HUDEP-2 (cell line): ENCODE data around the gene RASL11B.
A peak's percentile ranks its signal among the peaks of the same experiment; 100 is the strongest.

Source experiments
- DNase-seq, 76 experiments: peaks; one replicate each; lab custom pipeline; 2025; ENCODE audit not compliant: unreplicated experiment in 76 of 76; lab: John Stamatoyannopoulos, UW

The RASL11B gene

DNA sequence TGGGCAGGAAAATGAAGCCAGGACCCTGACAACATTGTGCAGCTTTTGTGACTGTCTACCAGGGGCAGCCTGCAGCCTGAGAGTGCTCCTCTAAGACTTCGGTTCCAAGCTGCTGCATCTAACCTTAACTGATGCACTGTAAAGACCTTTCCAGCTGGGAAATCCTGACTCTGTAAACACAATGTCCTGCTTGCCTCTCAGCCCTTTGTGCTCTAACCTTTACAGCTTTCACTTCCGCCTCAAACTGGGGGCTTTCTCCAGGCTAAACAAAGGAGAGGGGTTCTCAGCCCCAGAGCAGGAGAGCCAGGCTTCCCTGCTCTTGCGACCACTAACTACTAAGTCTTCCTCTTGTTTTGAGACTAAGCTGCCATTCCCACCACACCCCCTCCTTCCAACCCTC lies 19.3 kb upstream of the RASL11B start:
- DNase-seq = no peak

DNA sequence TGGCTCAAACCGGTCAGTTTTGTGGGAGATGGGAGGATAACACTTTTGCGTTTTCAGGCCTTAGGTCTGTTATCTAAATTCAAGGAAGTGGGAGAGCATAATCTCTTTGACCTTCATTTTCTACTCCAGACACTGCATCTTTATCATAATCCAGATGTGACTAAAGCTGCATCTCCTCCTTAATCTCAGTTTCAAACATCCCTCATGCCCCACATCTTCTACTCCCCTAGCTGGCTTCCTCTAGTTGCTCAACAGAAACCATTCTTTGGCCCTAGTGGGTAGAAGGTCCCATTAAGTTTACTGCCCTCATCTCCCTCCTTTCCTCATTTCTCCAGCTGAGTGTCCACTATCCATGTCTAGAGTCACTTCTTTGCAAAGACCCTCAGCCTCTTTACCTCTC lies 18.8 kb upstream of the RASL11B start:
- no peak for DNase-seq

DNA sequence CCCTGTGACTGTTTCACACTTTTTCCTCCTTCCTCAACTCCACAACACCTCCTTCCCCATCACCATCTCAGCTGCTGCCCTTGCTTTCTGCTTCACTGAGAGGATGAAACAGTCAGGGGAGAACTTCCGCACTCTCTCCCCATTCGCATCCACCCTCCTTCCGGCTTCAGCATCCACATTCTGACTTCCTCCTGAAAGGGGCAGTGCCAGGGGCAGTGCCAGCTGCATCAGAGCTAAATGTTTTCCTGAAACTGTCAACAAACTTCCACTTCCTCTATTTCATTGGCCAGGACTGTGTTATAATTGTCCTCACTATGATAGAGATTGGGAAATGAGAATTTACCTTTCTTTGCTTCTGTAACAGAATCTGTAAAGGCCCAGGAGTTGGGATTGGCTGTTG lies 18.2 kb upstream of the RASL11B start:
- DNase-seq = no peak

- DNase-seq = no peak
Measured at GRCh38 chr4:52844596-52844995, 17.5 kb upstream of the RASL11B start.

- DNase-seq = no peak
Measured at GRCh38 chr4:52846502-52846901, 15.6 kb upstream of the RASL11B start.

- DNase-seq = no peak
Measured at GRCh38 chr4:52848254-52848653, 13.9 kb upstream of the RASL11B start.

DNA sequence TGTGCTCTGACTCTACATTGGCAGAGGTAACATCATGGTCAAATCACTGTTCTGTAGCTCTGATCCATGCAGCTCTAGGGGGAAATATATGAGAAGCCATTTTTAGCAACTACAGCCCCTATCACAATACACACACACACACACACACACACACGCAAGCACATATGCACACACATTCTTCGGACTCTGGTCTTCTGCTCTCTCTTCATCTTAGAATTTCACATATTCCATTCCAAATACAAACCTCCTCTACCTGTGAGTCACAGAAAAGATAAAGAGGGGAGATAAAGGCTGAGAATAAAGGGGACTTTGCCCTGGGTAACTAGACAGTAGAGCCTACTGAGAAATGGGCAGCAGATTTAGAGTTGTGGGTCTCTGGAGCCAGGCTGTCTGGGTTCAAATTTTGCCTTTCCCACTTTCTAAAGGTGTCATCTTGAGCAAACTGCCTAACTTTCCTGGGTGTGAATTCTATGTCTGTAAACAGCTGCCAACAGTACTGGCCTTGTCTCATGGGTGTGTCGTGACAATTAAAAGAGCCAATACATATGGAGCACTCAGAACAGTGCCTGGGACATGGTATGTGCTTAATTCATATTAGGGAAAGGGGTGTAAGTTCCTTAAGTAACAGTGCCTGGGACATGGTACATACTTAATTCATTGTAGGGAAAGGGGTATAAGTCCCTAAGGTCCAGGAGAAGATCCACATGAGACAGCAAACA lies 11.6 kb upstream of the RASL11B start:
- DNase-seq = no peak

GRCh38 chr4:52852041-52852440 lies 10.1 kb upstream of the RASL11B start:
- no peak for DNase-seq

GRCh38 chr4:52852711-52853110 lies 9.4 kb upstream of the RASL11B start:
- no peak for DNase-seq

DNA sequence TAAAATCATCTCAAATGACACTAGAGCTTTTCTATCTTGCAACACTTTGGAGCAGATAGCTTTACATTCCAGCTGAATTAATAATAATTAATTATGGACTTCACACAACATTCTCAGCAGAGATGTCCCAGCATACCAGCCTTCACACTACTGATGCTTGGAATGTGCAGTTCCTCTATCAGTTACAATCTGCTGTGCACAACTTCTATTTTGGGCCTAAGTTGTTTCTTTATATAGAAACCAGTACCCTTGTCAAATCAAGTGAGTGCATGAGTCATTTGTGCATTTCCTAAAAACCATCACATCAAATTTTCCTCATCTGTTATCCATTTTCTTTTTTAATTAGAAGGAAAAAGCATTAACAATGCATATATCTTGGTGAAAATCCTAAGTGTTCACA lies 8.8 kb upstream of the RASL11B start:
- DNase-seq = no peak

DNA sequence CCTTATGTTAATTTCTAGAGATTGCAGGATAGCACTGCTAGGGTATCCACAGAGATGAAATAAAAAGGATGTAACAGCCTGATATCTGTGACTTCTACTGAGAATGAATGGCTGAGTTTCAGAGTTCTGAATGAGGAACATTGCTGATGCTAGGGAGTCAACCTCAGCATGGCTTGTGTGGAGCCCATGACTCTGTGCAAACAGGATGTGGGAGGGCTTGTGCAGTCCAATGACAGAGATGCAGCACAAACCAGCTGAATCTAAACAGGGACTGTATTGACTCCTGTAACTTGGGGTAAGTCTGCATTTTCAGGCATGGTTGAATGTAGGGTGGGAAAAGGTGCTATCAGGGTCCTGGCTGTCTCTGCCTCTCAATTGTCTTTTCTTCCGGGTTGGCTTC lies 5.3 kb upstream of the RASL11B start:
- no peak for DNase-seq

- DNase-seq = no peak
Measured at GRCh38 chr4:52860361-52860760, 1.8 kb upstream of the RASL11B start.

GRCh38 chr4:52861171-52861823 lies 820 bp upstream of the RASL11B start:
- DNase-seq = no peak

DNA sequence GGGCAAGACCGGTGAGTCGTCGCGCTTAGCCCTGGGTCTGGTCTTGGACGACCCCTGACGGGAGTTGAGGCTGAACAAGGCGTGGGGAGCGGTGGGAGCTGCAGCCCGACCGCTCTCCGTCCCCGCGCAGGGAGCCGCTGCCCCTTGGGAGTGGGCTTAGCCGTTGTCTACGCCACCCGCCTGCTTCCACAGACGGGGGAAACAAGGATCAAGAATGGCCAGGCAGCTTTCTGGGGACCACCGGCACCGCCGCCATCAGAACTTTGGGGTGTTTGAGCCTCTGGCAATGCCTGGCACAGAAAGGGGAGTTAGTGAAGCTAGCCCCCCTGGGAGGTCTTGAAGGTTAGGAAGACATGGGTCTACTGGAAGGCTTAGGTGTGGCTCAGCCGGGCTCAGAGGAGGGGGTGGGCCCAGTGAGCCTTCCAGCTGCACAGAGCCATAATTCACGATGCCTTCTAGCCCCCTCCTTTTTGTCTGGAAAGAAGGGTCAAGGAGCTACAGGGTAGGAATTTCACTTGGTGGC lies 583 bp downstream of the RASL11B start:
- DNase-seq = peak in 1 of 76 experiments; percentile 41

DNA sequence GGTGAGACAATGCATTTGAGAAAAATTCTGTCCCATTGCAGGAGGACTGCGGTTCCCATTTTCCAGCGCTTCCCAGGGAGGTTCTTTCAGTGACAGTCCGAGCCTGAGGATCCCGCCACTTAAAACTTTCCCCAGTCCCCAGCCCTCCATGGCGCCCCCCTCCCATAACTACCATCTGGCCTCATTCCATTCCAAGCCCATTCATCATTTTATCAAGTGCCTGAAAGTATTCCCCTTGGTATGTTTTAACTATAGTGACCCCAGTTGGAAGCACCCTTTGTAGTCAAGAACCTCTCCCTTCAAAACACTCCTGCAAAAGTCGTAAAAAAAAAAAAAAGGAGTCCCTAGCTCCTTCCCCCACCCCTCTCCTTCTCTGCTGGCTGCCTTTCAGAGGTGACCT lies 1.2 kb downstream of the RASL11B start:
- DNase-seq = no peak

- DNase-seq = no peak
Measured at GRCh38 chr4:52864793-52865192, 2.7 kb downstream of the RASL11B start.

- DNase-seq = no peak
Measured at GRCh38 chr4:52865300-52865699, 3.2 kb downstream of the RASL11B start.

DNA sequence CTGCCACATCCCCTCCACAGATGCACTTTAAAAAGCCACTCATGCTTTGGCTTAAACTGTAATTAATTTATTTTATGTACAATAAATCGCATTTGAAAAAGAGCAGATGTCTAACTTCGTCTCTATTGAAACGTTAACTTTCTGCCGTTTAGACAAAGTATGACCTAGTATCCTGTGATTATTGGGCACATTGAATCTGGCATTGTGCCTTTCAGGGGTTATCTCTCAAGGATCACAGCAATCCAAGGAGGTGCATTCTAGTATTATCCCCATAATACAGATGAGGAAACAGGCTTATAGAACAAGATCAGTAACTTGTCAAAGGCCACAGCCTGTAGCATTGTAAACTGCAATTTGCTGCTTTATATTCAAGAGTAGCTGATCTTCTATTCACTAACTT lies 4.6 kb downstream of the RASL11B start:
- no peak for DNase-seq

- no peak for DNase-seq
Measured at GRCh38 chr4:52867163-52867562, 5.0 kb downstream of the RASL11B start.

GRCh38 chr4:52868133-52868532 lies 6.0 kb downstream of the RASL11B start:
- no peak for DNase-seq

- no peak for DNase-seq
Measured at GRCh38 chr4:52869196-52869595, 7.1 kb downstream of the RASL11B start.

DNA sequence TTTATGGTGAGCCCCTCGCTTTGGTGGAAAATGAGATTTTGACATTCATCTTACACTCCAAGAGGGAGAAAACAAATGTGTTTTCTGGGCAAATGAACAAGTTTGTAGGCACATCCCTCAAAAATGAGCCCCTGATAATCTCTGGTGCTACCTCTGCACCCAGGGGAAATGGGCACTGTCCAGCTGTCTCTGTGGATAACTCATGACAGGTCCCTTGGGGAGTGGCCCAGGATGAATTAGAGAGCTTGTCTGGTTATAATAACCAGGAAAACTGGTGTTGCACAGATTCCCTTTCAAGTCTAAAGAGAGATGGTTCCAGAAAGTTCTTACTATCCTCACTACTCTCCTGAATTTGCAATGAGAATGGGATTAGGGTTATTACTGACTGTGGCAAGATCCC lies 7.5 kb downstream of the RASL11B start:
- DNase-seq = no peak
